Endothelial cell of coronary artery (primary cell): Measurements from ENCODE around the gene TRIL. TPM values are rescaled to one million over a fixed set of nuclear protein-coding genes. Genes with fewer than 3 reads are reported as not detected.

Experiments used
- total RNA-seq: library from RNA; depleted of rRNA; stranded (reverse); fragments of >200 nt; gene quantifications from 2 replicates; pipeline ENCODE4 v1.2.3, GENCODE V29; 2014

The TRIL gene
- under 0.01 and 0.09 TPM in 2 replicates for total RNA-seq

DNA sequence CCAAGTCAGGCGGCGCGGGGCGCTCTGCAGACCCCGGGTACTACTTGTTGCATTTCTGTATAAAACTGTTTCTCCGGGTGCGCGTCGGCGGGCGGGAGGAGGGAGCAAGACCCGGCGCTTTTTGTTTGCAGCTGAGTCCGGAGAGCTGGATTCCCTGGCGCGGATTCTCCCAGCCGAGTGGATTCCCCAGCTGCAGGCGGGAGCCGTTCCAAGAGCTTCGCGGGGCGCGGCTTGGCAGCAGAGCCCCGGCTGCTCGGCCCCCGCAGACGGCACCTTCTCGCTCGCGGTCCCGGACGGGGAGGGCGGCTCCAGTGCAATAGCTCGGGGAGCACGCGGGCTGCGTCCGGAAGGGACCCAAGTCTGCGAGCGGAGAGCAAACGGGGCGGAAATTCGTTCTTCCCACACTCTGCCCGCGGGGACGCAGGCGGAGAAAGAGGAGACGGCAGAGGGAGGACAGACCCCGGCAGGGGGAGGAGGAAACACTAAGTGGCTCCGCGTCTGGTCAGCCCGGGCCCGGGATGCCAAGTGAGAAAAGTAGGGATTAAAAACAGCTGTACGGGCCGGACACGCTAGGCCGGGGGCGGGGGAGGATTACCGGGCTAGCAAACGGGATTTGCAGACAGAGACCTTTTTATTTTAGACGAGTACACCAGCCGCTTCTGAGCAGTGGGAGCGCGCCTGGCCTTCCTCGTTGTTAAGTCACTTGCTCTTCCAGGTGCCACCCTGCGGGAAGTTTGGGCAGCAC lies at the start of gene TRIL:
Gene TRIL, minus strand, starts transcription at position 96 of the 745 bp plus-strand sequence. CDS start 284 bp downstream, outside the sequence.

Other genes starting within 250 kb of the TRIL start
- gene CPVL, start 188.2 kb upstream of the TRIL start, total RNA-seq = not detected in 2 replicates
- gene CHN2, start 236.4 kb upstream of the TRIL start, total RNA-seq = under 0.01 and 0.56 TPM in 2 replicates